Glomerular endothelial cell (primary cell): ENCODE measurements around the gene PPP2R2C. TPM values are rescaled to one million over a fixed set of nuclear protein-coding genes. Genes with fewer than 3 reads are reported as not detected.

Source experiments
- DNase-seq: peaks from one replicate; pipeline ENCODE4 v3.0.0-alpha.2; 2011; ENCODE audit warnings: low read depth, low spot score; ENCODE audit errors: extremely low read depth
- total RNA-seq: library from RNA; depleted of rRNA; stranded (reverse); fragments of >200 nt; gene quantifications from 2 replicates; pipeline ENCODE4 v1.2.3, GENCODE V29; 2015

PPP2R2C gene
- total RNA-seq, 1 donor from 2014 or later, result 0.41 TPM

- DNase-seq, result no peak
Measured at GRCh38 chr4:6426571-6427438, 45.6 kb downstream of the PPP2R2C start.

GRCh38 chr4:6425911-6426310 is 46.5 kb downstream of the PPP2R2C start:
- no peak for DNase-seq

GRCh38 chr4:6425336-6425735 is 47.1 kb downstream of the PPP2R2C start:
- no peak for DNase-seq

- DNase-seq, result no peak
Measured at GRCh38 chr4:6424425-6424824, 48.0 kb downstream of the PPP2R2C start.

- no peak for DNase-seq
Measured at GRCh38 chr4:6423575-6423974, 48.8 kb downstream of the PPP2R2C start.

GRCh38 chr4:6422866-6423265 is 49.5 kb downstream of the PPP2R2C start:
- DNase-seq, result no peak

- no peak for DNase-seq
Measured at GRCh38 chr4:6422105-6422504, 50.3 kb downstream of the PPP2R2C start.

GRCh38 chr4:6421397-6421796 is 51.0 kb downstream of the PPP2R2C start:
- DNase-seq, result no peak

GRCh38 chr4:6420972-6421371 is 51.4 kb downstream of the PPP2R2C start:
- no peak for DNase-seq

- DNase-seq, result no peak
Measured at GRCh38 chr4:6420036-6420435, 52.4 kb downstream of the PPP2R2C start.

- DNase-seq, result no peak
Measured at GRCh38 chr4:6419452-6420028, 52.9 kb downstream of the PPP2R2C start.

- no peak for DNase-seq
Measured at GRCh38 chr4:6418193-6418755, 54.1 kb downstream of the PPP2R2C start.

- no peak for DNase-seq
Measured at GRCh38 chr4:6417516-6418050, 54.8 kb downstream of the PPP2R2C start.

- DNase-seq, result no peak
Measured at GRCh38 chr4:6416518-6417286, 55.7 kb downstream of the PPP2R2C start.

GRCh38 chr4:6415031-6415705 is 57.2 kb downstream of the PPP2R2C start:
- DNase-seq, result no peak

- DNase-seq, result no peak
Measured at GRCh38 chr4:6414578-6414977, 57.8 kb downstream of the PPP2R2C start.

GRCh38 chr4:6410664-6411063 is 61.8 kb downstream of the PPP2R2C start:
- no peak for DNase-seq

GRCh38 chr4:6410068-6410467 is 62.3 kb downstream of the PPP2R2C start:
- no peak for DNase-seq

GRCh38 chr4:6409381-6409780 is 63.0 kb downstream of the PPP2R2C start:
- no peak for DNase-seq

GRCh38 chr4:6408263-6408662 is 64.2 kb downstream of the PPP2R2C start:
- DNase-seq, result no peak

- no peak for DNase-seq
Measured at GRCh38 chr4:6405397-6405706, 67.1 kb downstream of the PPP2R2C start.
